Skeletal muscle tissue (tissue), 4 donors: ENCODE measurements around the gene SAMD13. TPM values are rescaled to one million over a fixed set of nuclear protein-coding genes. Genes with fewer than 3 reads are reported as not detected.

Experiments used
- H3K27ac ChIP-seq: one replicate; pipeline ENCODE4 v1.7.0; 2013; ENCODE audit warnings: mild to moderate bottlenecking, low read depth, low read length, inconsistent platforms
- H3K27me3 ChIP-seq, 3 donors: one replicate each; pipeline ENCODE4 v1.7.0; 2013; ENCODE audit warnings: low read length in 3 of 3; ENCODE audit not compliant: control insufficient read depth in 3 of 3, insufficient read depth in 3 of 3
- H3K36me3 ChIP-seq, 3 donors: one replicate each; pipeline ENCODE4 v1.7.0; 2013; ENCODE audit warnings: low read length in 3 of 3; ENCODE audit not compliant: control insufficient read depth in 3 of 3, insufficient read depth in 3 of 3
- H3K4me1 ChIP-seq, 3 donors: one replicate each; pipeline ENCODE4 v1.7.0; 2013; ENCODE audit warnings: low read length in 3 of 3, mild to moderate bottlenecking in 3 of 3; ENCODE audit not compliant: control insufficient read depth in 3 of 3, insufficient read depth in 3 of 3
- H3K4me3 ChIP-seq, 3 donors: one replicate each; pipeline ENCODE4 v1.7.0; 2013; ENCODE audit warnings: low read length in 3 of 3
- H3K9ac ChIP-seq, 3 donors: one replicate each; pipeline ENCODE4 v1.7.0; 2013; ENCODE audit warnings: low read length in 3 of 3, mild to moderate bottlenecking in 3 of 3, moderate library complexity in 2 of 3, low read depth in 1 of 3
- H3K9me3 ChIP-seq, 3 donors: one replicate each; pipeline ENCODE4 v1.7.0; 2013; ENCODE audit warnings: low read length in 3 of 3; ENCODE audit not compliant: control insufficient read depth in 3 of 3
- total RNA-seq: library from RNA; depleted of rRNA; stranded (reverse); fragments of >200 nt; gene quantifications from one replicate; pipeline ENCODE4 v1.2.3, GENCODE V29; 2014
- donor health status: Osteomylitis.

Gene SAMD13
- total RNA-seq, 1 donor from 2014 or later = 13.0 TPM

- no peak overlapping the region for H3K9ac ChIP-seq
- peaks cover 0 to 3% (median 3%) of the 10 kb centered on the region in 3 donors for H3K4me1 ChIP-seq
- H3K27me3 ChIP-seq = no peaks in the 10 kb centered on the region
- H3K36me3 ChIP-seq = no peaks in the 10 kb centered on the region
- H3K27ac ChIP-seq = no peak overlapping the region
- no peaks in the 10 kb centered on the region for H3K9me3 ChIP-seq
- no peak overlapping the region for H3K4me3 ChIP-seq
These were observed 64.0 kb downstream of the SAMD13 start for GRCh38 chr1:84365225-84366221.

GRCh38 chr1:84366786-84367185, 65.3 kb downstream of the SAMD13 start:
- Histone ChIP-seq H3K4me1 (peaks cover 0 to 3% (median 3%) of the 10 kb centered on the region in 3 donors), H3K9ac (no peak overlapping the region), H3K27ac (no peak overlapping the region), H3K36me3 (no peaks in the 10 kb centered on the region), H3K9me3 (no peaks in the 10 kb centered on the region), H3K4me3 (no peak overlapping the region), H3K27me3 (no peaks in the 10 kb centered on the region)

- Histone ChIP-seq H3K4me1 (peaks cover 0 to 3% (median 3%) of the 10 kb centered on the region in 3 donors), H3K27ac (no peak overlapping the region), H3K27me3 (no peaks in the 10 kb centered on the region), H3K9me3 (no peaks in the 10 kb centered on the region), H3K36me3 (no peaks in the 10 kb centered on the region), H3K4me3 (no peak overlapping the region), H3K9ac (no peak overlapping the region)
These were observed 65.7 kb downstream of the SAMD13 start for GRCh38 chr1:84367219-84367618.

GRCh38 chr1:84368441-84368840, 66.9 kb downstream of the SAMD13 start:
- no peaks in the 10 kb centered on the region for H3K36me3 ChIP-seq
- H3K9me3 ChIP-seq = no peaks in the 10 kb centered on the region
- H3K27me3 ChIP-seq = no peaks in the 10 kb centered on the region
- H3K4me1 ChIP-seq = peaks cover 0 to 12% (median 9%) of the 10 kb centered on the region in 3 donors
- no peak overlapping the region for H3K4me3 ChIP-seq
- no peak overlapping the region for H3K27ac ChIP-seq
- no peak overlapping the region for H3K9ac ChIP-seq

GRCh38 chr1:84370266-84370665, 68.8 kb downstream of the SAMD13 start:
- Histone ChIP-seq H3K4me1 (peaks cover 12 to 27% (median 26%) of the 10 kb centered on the region in 3 donors), H3K27ac (no peak overlapping the region), H3K9me3 (no peaks in the 10 kb centered on the region), H3K36me3 (no peaks in the 10 kb centered on the region), H3K27me3 (no peaks in the 10 kb centered on the region), H3K4me3 (no peak overlapping the region), H3K9ac (no peak overlapping the region)

GRCh38 chr1:84370831-84371394, 69.4 kb downstream of the SAMD13 start:
- no peaks in the 10 kb centered on the region for H3K27me3 ChIP-seq

GRCh38 chr1:84373436-84374141, 72.1 kb downstream of the SAMD13 start:
- Histone ChIP-seq H3K9me3 (no peaks in the 10 kb centered on the region), H3K27me3 (no peaks in the 10 kb centered on the region), H3K36me3 (no peaks in the 10 kb centered on the region), H3K27ac (no peak overlapping the region), H3K4me3 (no peak overlapping the region), H3K4me1 (peaks cover 31 to 46% (median 38%) of the 10 kb centered on the region in 3 donors), H3K9ac (no peak overlapping the region)

More at GRCh38 chr1:84370831-84371394, 69.4 kb downstream of the SAMD13 start:
- Histone ChIP-seq H3K27ac (no peak overlapping the region), H3K4me3 (no peak overlapping the region), H3K9ac (no peak overlapping the region), H3K4me1 (peaks cover 18 to 32% (median 26%) of the 10 kb centered on the region in 3 donors), H3K9me3 (no peaks in the 10 kb centered on the region), H3K36me3 (no peaks in the 10 kb centered on the region)

GRCh38 chr1:84374991-84375696, 73.6 kb downstream of the SAMD13 start:
- H3K4me3 ChIP-seq = peak overlapping the region in 1 of 3 donors; percentile 34
- H3K27me3 ChIP-seq = no peaks in the 10 kb centered on the region
- H3K9me3 ChIP-seq = no peaks in the 10 kb centered on the region
- no peaks in the 10 kb centered on the region for H3K36me3 ChIP-seq
- H3K27ac ChIP-seq = peak overlapping the region; percentile 65
- peaks cover 31 to 46% (median 38%) of the 10 kb centered on the region in 3 donors for H3K4me1 ChIP-seq
- no peak overlapping the region for H3K9ac ChIP-seq
